IMR-90 (cell line): ENCODE results near the gene COPZ2. TPM values are rescaled to one million over a fixed set of nuclear protein-coding genes. Genes with fewer than 3 reads are reported as not detected.

Experiments
- ATAC-seq: fragments of 200-7000 bp; cut with Tn5 transposase; 2 replicates; pipeline ENCODE4 v1.9.1; 2020; ENCODE audit warnings: low read depth, mild to moderate bottlenecking, moderate library complexity
- BruUV-seq: library from RNA; stranded (reverse); fragments of 400-500 nt; replicated peaks from 2 replicates; lab custom pipeline; 2021; lab: Mats Ljungman, UMichigan
- CTCF ChIA-PET: fragments of 300-600 bp; formaldehyde crosslinking; extraction: SDS; loops from one replicate; lab custom pipeline; 2021; ENCODE audit warnings: antibody characterized with exemption; lab: Yijun Ruan, JAX
- POLR2A ChIA-PET: fragments of 300-600 bp; sonication (Branson Sonifier 250); formaldehyde crosslinking; loops from one replicate; lab custom pipeline; 2022; ENCODE audit warnings: antibody characterized with exemption; ENCODE audit not compliant: unreplicated experiment; lab: Charles Lee
- DNase-seq: peaks from one replicate; pipeline ENCODE4 v3.0.0; 2013
- H2AFZ ChIP-seq: replicated peaks from 2 replicates; pipeline ENCODE3; 2013; ENCODE audit warnings: low read length, mild to moderate bottlenecking; ENCODE audit not compliant: poor library complexity
- H2AK5ac ChIP-seq: 2 replicates; pipeline ENCODE4 v1.6.1; 2013; ENCODE audit warnings: low read depth, low read length, inconsistent platforms
- H2AK9ac ChIP-seq: replicated peaks from 2 replicates; pipeline ENCODE3; 2013; ENCODE audit warnings: mild to moderate bottlenecking, low read depth, low read length, moderate library complexity; ENCODE audit not compliant: poor library complexity
- H2BK120ac ChIP-seq: 2 replicates; pipeline ENCODE4 v1.6.1; 2013; ENCODE audit warnings: low read depth, low read length, inconsistent platforms
- H2BK15ac ChIP-seq: 3 replicates; pipeline ENCODE4 v1.6.1; 2013; ENCODE audit warnings: low read depth, low read length, inconsistent platforms
- H2BK20ac ChIP-seq: 2 replicates; pipeline ENCODE4 v1.6.1; 2013; ENCODE audit warnings: low read depth, mild to moderate bottlenecking, inconsistent platforms, low read length, moderate library complexity
- H2BK5ac ChIP-seq: 2 replicates; pipeline ENCODE4 v1.6.1; 2013; ENCODE audit warnings: mild to moderate bottlenecking, low read depth, low read length, inconsistent platforms; ENCODE audit not compliant: poor library complexity, severe bottlenecking
- H3K14ac ChIP-seq: replicated peaks from 2 replicates; pipeline ENCODE4 v1.6.1; 2013; ENCODE audit warnings: low read depth, low read length, inconsistent platforms
- H3K18ac ChIP-seq: 2 replicates; pipeline ENCODE4 v1.6.1; 2013; ENCODE audit warnings: low read depth, low read length, control low read depth
- H3K23ac ChIP-seq: 2 replicates; pipeline ENCODE4 v1.6.1; 2013; ENCODE audit warnings: low read depth, low read length, inconsistent platforms
- H3K27ac ChIP-seq: 2 replicates; pipeline ENCODE4 v1.5.1; 2013; ENCODE audit warnings: mild to moderate bottlenecking, control low read depth, low read length; ENCODE audit not compliant: insufficient read depth
- H3K27me3 ChIP-seq: 2 replicates; pipeline ENCODE4 v1.6.1; 2013; ENCODE audit warnings: low read length; ENCODE audit not compliant: control insufficient read depth, insufficient read depth
- H3K36me3 ChIP-seq: 2 replicates; pipeline ENCODE4 v1.6.1; 2013; ENCODE audit warnings: low read length, mixed read lengths; ENCODE audit not compliant: control insufficient read depth, insufficient read depth
- H3K4ac ChIP-seq: 2 replicates; pipeline ENCODE4 v1.6.1; 2013; ENCODE audit warnings: low read depth, low read length, inconsistent platforms
- H3K4me1 ChIP-seq: 2 replicates; pipeline ENCODE4 v1.6.1; 2013; ENCODE audit warnings: low read length, mixed read lengths; ENCODE audit not compliant: control insufficient read depth, insufficient read depth
- H3K4me2 ChIP-seq: 2 replicates; pipeline ENCODE4 v1.6.1; 2013; ENCODE audit warnings: low read depth, mild to moderate bottlenecking, control low read depth, low read length, moderate library complexity
- H3K4me3 ChIP-seq: 2 replicates; pipeline ENCODE4 v1.5.1; 2013; ENCODE audit warnings: low read depth, mild to moderate bottlenecking, control low read depth, low read length, moderate library complexity; ENCODE audit not compliant: insufficient read depth
- H3K56ac ChIP-seq: 2 replicates; pipeline ENCODE4 v1.6.1; 2013; ENCODE audit warnings: low read length, inconsistent platforms; ENCODE audit not compliant: insufficient read depth; ENCODE audit errors: extremely low read depth
- H3K79me1 ChIP-seq, 2 experiments: 2 replicates each; pipeline ENCODE4 v1.6.1; 2013; ENCODE audit warnings: low read length in 2 of 2, inconsistent platforms in 1 of 2, low read depth in 1 of 2
- H3K9ac ChIP-seq: 2 replicates; pipeline ENCODE4 v1.6.1; 2013; ENCODE audit warnings: low read depth, low read length, control low read depth
- H3K9me1 ChIP-seq: 2 replicates; pipeline ENCODE4 v1.6.1; 2013; ENCODE audit warnings: low read length, inconsistent platforms; ENCODE audit not compliant: insufficient read depth
- H3K9me3 ChIP-seq: 2 replicates; pipeline ENCODE4 v1.6.1; 2013; ENCODE audit warnings: low read length; ENCODE audit not compliant: control insufficient read depth, insufficient read depth
- H4K20me1 ChIP-seq: 2 replicates; pipeline ENCODE4 v1.6.1; 2013; ENCODE audit warnings: low read length, inconsistent platforms; ENCODE audit not compliant: insufficient read depth
- H4K5ac ChIP-seq: 2 replicates; pipeline ENCODE4 v1.6.1; 2013; ENCODE audit warnings: mild to moderate bottlenecking, low read depth, low read length, control low read depth
- H4K8ac ChIP-seq, 2 experiments: 2 replicates each; pipeline ENCODE4 v1.6.1; 2013; ENCODE audit warnings: low read depth in 2 of 2, low read length in 2 of 2, control low read depth in 1 of 2, inconsistent platforms in 1 of 2
- H4K91ac ChIP-seq: 2 replicates; pipeline ENCODE4 v1.6.1; 2013; ENCODE audit warnings: low read depth, low read length, inconsistent platforms; ENCODE audit not compliant: insufficient read depth
- MAFK ChIP-seq: IDR thresholded peaks from 2 replicates; pipeline ENCODE4 v1.6.1; 2012; ENCODE audit warnings: low read depth, low read length, improper control_type of control experiment
- RCOR1 ChIP-seq: IDR thresholded peaks from 2 replicates; pipeline ENCODE4 v1.6.1; 2012; ENCODE audit warnings: mild to moderate bottlenecking, low read length, improper control_type of control experiment; ENCODE audit not compliant: insufficient replicate concordance
- WGBS, 2 experiments: methylation state at CpG; one replicate each; pipeline versions ENCODE4 v1.1.5 to v1.1.7; 2013; ENCODE audit warnings: missing lambda C conversion rate in 2 of 2; ENCODE audit not compliant: insufficient read length in 1 of 2; ENCODE audit errors: extremely low coverage in 2 of 2; 5-methylcytosine and 5-hydroxymethylcytosine counted together
- dilution Hi-C: fragments of 300-500 bp; cut with HindIII; formaldehyde crosslinking; loops from one replicate; pipeline ENCODE4 v1.14.3; 2018; ENCODE audit warnings: low sequenced_read_pairs; ENCODE audit not compliant: unreplicated experiment
- in situ Hi-C: fragments of 300-500 bp; cut with MboI; formaldehyde crosslinking; loops from 3 replicates; pipeline ENCODE4 v1.14.3; 2019; ENCODE audit warnings: low sequenced_read_pairs, inconsistent platforms, mixed read lengths
- intact Hi-C: fragments of 100-400 bp; cut with micrococcal nuclease; formaldehyde crosslinking; loops from 2 replicates; pipeline ENCODE4 v1.10.0; 2022
- polyA plus RNA-seq, 3 experiments: library from polyadenylated mRNA; depleted of rRNA; stranded (reverse); fragments of >200 nt; gene quantifications; 2 replicates each; pipeline ENCODE4 v1.2.3, GENCODE V29; 2012; ENCODE audit warnings: low replicate concordance in 1 of 3
- total RNA-seq: library from RNA; depleted of rRNA; stranded (reverse); fragments of >200 nt; gene quantifications from 2 replicates; pipeline ENCODE4 v1.2.3, GENCODE V29; 2012

COPZ2 gene
- total and polyA plus RNA-seq, 2 of the 4 experiments (the other 2 are of a cell fraction) = 41.0 to 86.1 TPM

- Histone ChIP-seq H3K9me3 (no peaks in the 10 kb centered on the region), H3K27ac (no peak overlapping the region), H3K36me3 (peaks cover 2% of the 10 kb centered on the region; the same call in 1 of the 2 replicates), H2BK5ac (no peak overlapping the region), H2BK120ac (no peak overlapping the region), H2AFZ (no peak overlapping the region), H2AK9ac (no peak overlapping the region), H3K79me1 (peaks cover 2 to 61% of the 10 kb centered on the region in 2 experiments; a peak in 3 of 4 replicates), H3K23ac (0 out of 2 replicates have a peak overlapping the region, but pooled peaks have one; percentile 38), H4K91ac (no peak overlapping the region), H3K18ac (no peak overlapping the region), H2BK15ac (no peak overlapping the region), H3K56ac (no peak overlapping the region), H3K9me1 (no peaks in the 10 kb centered on the region; the same call in none of the 2 replicates), H3K4me3 (no peak overlapping the region), H3K4ac (no peak overlapping the region), H3K14ac (no peak overlapping the region), H3K4me2 (no peak overlapping the region), H4K5ac (no peak overlapping the region), H2BK20ac (no peak overlapping the region), H3K4me1 (peaks cover 4% of the 10 kb centered on the region; the same call in 1 of the 2 replicates), H3K27me3 (no peaks in the 10 kb centered on the region), H3K9ac (no peak overlapping the region), H2AK5ac (no peak overlapping the region), H4K8ac (no peak overlapping the region), H4K20me1 (peaks cover 55% of the 10 kb centered on the region)
- dilution Hi-C loops (no loop called here), intact Hi-C loops (no loop called here), in situ Hi-C loops (no loop called here)
- no peak for DNase-seq
- WGBS, 2 experiments = no CpG with 5 or more reads among the region's 2 CpGs
- TF ChIP-seq RCOR1 (no peak), MAFK (peak; percentile 59)
- POLR2A ChIA-PET = no interaction called here
- ATAC-seq = no peak
- CTCF ChIA-PET = interaction anchor here (0.6 kb wide), 1 partner anchor 593 kb away, joined by 3 read pairs; no protein-coding TSS in a partner anchor
- no TSS peak for BruUV-seq
Measured at GRCh38 chr17:48084932-48085331, 47.3 kb upstream of the COPZ2 start.
